MV-4-11 (cell line): ENCODE data around the gene TAF9B.
"Not testable (repeated sequence)": the region's sequence is repeated elsewhere in the genome, so short reads cannot be mapped to it uniquely, and the experiment has no call there.

Experiments
- DNase-seq: peaks from one replicate; lab custom pipeline; 2025; lab: John Stamatoyannopoulos, UW

The TAF9B gene

GRCh38 chrX:78116365-78116764 is 23.1 kb downstream of the TAF9B start:
- no peak for DNase-seq

GRCh38 chrX:78111140-78111931 is 28.1 kb downstream of the TAF9B start:
- DNase-seq = no peak

GRCh38 chrX:78109458-78109857 is 30.0 kb downstream of the TAF9B start:
- DNase-seq = no peak

- DNase-seq = peak; percentile 34
Observed at GRCh38 chrX:78106651-78106986, 32.8 kb downstream of the TAF9B start.

- peak; percentile 34 for DNase-seq
Observed at GRCh38 chrX:78105944-78106650, 33.4 kb downstream of the TAF9B start.

- DNase-seq = peak; percentile 68
Observed at GRCh38 chrX:78104447-78105176, 34.8 kb downstream of the TAF9B start.

- DNase-seq = peak; percentile 96
Observed at GRCh38 chrX:78103623-78104446, 35.6 kb downstream of the TAF9B start, which contains the start of gene PGK1. Gene PGK1 (plus strand): TSS chrX:78104248. CDS start chrX:78104341, 93 bp downstream.

GRCh38 chrX:78103001-78103622 is 36.3 kb downstream of the TAF9B start:
- DNase-seq = no peak

GRCh38 chrX:78102091-78102490 is 37.4 kb downstream of the TAF9B start:
- DNase-seq = no peak

GRCh38 chrX:78098108-78098507 is 41.3 kb downstream of the TAF9B start:
- no peak for DNase-seq

GRCh38 chrX:78092296-78092695 is 47.2 kb downstream of the TAF9B start:
- peak; percentile 27 for DNase-seq

- DNase-seq = not testable (repeated sequence)
Observed at GRCh38 chrX:78081413-78081812, 58.0 kb downstream of the TAF9B start.
